ENCODE measurements around the gene POLD2. TPM values are rescaled to one million over a fixed set of nuclear protein-coding genes. Genes with fewer than 3 reads are reported as not detected.

POLD2 gene
- total RNA-seq, 4 donors from 2014 or later = 19.7 to 45.6 (median 21.0) TPM

- TF ChIP-seq CTCF (IDR thresholded peaks at IDR 0.05; ENCODE audit: low read depth) = no peak
Observed at GRCh38 chr7:44155191-44156185, 32.1 kb upstream of the POLD2 start.

GRCh38 chr7:44154703-44155102 lies 31.4 kb upstream of the POLD2 start:
- no peak for TF ChIP-seq CTCF (IDR thresholded peaks at IDR 0.05; ENCODE audit: low read depth)

GRCh38 chr7:44153948-44154335 lies 30.6 kb upstream of the POLD2 start:
- TF ChIP-seq CTCF (IDR thresholded peaks at IDR 0.05; ENCODE audit: low read depth) = no peak

- TF ChIP-seq CTCF (IDR thresholded peaks at IDR 0.05; ENCODE audit: low read depth) = no peak
Observed at GRCh38 chr7:44152971-44153947, 29.9 kb upstream of the POLD2 start.

GRCh38 chr7:44151956-44152355 lies 28.6 kb upstream of the POLD2 start:
- no peak for TF ChIP-seq CTCF (IDR thresholded peaks at IDR 0.05; ENCODE audit: low read depth)

GRCh38 chr7:44150966-44151941 lies 27.9 kb upstream of the POLD2 start:
- TF ChIP-seq CTCF (IDR thresholded peaks at IDR 0.05; ENCODE audit: low read depth) = no peak
